GM19463 (cell line): Measurements from ENCODE around the gene CLEC16A.

ENCODE experiments used
- ATAC-seq: cut with Tn5 transposase; IDR thresholded peaks from one replicate; pipeline ENCODE4 v1.9.1; 2021; ENCODE audit warnings: mild to moderate bottlenecking, moderate library complexity; ENCODE audit not compliant: unreplicated experiment

The CLEC16A gene

GRCh38 chr16:11130978-11131665, 186.8 kb downstream of the CLEC16A start:
- ATAC-seq: no peak

DNA sequence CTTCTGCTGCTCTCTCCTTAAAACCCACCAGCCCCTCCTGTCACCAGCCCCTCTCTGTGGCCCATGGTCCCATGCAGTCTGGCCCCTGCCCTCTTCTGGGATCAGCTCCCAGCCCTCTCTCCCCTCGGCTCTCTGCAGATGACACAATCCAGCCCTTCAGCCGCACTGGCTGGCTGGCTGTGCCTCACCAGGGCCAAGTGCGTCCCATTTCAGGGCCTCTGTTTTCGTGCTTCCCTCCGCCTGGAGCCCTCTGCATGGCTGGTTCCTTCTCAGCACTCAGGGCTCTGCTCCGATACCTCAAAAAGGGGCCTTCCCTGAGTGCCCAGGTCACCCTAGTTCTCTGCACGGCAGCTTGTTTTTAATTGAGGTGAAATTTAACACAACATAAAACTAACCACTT, 187.3 kb downstream of the CLEC16A start:
- no peak for ATAC-seq

- no peak for ATAC-seq
These were observed 189.1 kb downstream of the CLEC16A start for GRCh38 chr16:11133344-11133943.

GRCh38 chr16:11134722-11135463, 190.5 kb downstream of the CLEC16A start:
- no peak for ATAC-seq

DNA sequence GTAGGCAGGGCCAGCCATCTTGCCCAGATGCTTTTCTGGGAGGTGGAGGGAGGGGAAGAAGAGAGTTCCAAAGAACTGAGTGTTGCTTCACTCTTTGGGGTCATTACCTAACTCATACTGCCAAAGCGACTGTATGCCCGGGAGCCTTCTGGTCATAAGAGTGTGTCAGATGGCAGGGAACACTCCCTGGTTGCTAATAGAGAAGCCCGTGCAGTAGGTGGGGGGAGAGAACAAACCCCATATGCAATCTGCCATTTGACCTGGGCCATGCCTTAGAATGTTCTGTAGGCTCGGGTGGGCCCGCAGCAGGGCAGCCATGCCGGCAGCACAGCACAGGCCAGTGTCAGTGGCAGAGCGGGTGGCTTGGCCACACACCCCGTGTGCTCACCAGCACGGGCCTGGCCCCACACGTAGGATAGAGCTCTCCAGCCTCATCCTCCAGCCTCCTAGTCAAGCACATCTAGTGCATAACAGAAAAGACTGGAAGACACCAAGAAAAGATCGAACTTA, 191.2 kb downstream of the CLEC16A start:
- ATAC-seq: no peak

- no peak for ATAC-seq
These were observed 192.2 kb downstream of the CLEC16A start for GRCh38 chr16:11136600-11136999.

- no peak for ATAC-seq
These were observed 193.8 kb downstream of the CLEC16A start for GRCh38 chr16:11138022-11138768.

DNA sequence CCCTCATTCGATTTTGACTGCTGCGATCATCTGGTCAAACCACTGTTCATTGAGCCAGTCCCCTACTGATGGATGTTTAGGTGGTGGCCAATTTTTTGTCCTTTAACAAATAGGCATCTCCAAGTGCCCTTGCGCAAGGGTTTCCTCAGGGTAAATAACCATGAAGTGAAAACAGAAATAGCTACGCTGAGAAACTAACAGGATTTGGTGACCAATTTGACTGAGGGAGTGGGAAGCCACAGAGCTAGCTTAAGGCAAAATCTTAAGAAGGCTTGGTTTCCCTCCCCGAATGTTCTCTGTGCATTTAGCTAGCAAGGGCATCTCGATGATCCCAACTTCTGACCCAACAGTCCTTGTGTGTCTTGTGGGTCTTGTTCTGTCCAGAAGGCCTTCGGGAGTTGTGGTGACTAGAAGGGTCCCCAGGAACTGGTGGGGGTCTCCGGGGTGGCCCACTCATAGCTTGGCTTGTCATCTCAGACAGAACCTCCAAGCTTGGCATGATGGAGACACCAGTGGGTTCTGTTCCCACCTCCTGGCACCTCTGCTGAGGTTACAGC, 194.5 kb downstream of the CLEC16A start:
- no peak for ATAC-seq

DNA sequence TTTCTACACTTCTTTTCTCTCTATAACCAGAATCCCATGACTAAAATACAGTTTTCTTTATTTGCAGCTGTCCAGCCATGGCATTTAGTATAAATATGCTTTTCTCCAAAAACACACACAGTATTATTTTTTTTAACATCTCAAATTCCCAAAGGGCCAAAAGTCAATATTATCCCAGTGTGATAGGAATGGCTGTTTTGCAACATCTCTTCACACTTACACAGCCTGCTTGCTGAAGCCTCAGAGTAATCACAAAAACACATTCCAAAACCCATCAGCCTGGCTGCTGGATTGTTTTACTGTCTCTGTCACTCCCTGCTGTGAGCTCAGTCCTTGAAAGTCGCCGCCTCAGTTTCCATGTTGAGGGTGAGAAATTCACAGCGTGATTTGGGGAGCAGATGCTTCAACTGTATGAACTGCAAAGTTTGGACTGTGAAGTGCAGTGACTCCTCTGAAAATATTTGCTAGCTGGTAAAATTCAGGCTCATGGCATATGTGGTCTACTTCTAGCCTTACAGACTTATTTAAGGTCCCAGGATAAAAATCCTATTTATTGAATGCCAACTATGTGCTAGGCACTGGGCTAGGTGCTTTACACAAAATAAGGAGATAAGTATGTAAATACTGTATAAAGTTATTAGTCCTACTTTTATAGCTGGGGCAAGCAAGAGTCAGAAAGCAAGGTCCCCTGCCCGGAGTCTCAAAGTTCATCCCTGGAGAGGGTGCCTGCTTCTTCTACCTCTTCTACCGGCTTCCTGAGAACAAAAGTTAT, 195.1 kb downstream of the CLEC16A start:
- no peak for ATAC-seq

- ATAC-seq: no peak
These were observed 195.7 kb downstream of the CLEC16A start for GRCh38 chr16:11140098-11140375.

GRCh38 chr16:11140466-11140865, 196.1 kb downstream of the CLEC16A start:
- no peak for ATAC-seq

DNA sequence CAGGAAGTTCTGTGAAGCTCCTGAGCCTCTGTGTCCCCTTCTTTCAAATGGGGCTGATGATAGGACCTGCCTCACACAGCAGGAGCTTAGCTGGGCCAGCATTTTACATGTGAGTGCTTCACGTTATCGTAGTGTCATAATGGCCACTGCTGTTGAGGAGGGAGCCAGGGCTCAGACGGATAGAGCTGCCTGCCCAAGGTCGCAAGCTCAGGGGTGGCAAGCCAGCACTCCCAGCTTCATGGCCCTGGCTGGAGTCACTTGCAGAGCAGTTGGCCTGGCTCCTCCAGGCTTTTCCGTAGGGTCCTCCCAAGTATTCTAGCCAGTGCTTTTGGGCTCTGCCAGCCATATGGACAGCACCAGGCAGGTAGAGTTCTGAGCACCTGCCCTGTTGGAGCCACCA, 196.5 kb downstream of the CLEC16A start:
- no peak for ATAC-seq

DNA sequence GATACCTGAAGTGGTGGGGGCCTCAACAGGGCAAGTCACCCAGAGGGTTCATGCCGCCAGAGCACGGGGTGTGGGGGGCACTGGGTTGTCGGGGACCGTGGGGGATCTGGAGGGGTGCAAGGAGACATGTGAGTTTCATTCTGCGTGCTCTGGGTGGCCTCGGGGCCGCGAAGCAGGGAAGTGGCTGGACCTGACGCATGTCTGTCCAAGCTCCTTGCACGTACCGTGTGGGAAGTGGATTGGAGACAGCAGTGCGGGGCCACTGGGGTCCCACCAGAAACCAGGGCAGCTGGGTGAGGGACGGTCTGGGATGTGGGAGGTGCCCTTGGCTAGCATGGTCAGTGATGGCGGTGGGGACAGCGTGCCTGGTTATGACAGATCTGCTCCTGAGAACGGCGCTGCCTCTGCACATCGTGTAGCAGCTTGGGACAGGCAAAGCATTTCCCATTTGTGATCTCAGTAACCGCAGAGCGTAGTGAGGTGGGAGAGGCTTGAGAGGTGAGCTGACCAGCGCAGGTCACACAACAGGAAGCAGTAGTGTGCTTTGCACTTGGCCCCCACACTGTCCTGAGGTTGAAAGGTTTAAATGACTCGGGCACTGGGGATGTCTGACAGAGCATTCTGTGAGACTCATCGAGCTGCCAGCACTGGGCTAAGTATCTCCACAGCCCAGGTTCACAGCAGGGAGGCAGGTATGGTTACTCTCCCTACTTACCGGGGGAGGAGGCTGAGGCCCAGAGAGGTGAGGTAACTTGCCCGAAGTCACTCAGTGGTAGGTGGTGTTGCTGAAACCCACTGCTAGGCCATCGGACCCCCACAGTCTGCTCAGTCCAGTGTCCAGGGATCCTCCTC, 197.3 kb downstream of the CLEC16A start:
- no peak for ATAC-seq

DNA sequence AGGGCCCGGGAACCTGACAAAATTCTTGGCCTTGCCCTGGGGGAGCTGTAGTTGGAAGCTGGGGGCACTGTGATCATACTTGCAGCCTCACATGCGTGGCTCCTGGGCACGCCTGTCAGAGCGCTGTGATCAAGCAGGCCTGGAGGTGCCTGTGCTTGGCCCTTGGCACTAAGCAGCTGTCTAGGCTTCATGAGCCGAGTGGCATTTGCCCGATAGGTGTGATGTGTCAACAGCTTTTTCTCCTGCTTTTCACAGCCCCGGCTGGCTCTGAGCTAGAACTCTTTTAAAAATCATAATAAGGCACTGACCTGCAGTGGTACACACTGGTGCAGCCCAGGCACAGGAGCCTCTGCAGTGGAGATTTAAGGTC, 197.9 kb downstream of the CLEC16A start:
- ATAC-seq: no peak

DNA sequence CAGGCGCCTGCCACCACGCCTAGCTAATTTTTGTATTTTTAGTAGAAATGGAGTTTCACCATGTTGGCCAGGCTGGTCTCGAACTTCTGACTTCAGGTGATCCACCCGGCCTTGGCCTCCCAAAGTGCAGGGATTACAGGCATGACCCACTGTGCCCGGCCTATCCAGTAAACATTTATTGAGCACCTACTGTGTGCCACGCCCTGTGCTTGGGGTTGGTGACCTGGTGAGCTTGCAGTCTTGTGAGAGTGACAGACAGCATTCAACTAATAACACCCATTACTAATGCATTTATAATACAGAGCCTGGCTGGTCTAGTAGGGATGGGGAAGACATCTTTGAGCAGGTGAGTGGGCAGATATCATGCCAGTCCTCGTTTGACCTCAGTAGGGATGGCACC, 198.6 kb downstream of the CLEC16A start:
- no peak for ATAC-seq

DNA sequence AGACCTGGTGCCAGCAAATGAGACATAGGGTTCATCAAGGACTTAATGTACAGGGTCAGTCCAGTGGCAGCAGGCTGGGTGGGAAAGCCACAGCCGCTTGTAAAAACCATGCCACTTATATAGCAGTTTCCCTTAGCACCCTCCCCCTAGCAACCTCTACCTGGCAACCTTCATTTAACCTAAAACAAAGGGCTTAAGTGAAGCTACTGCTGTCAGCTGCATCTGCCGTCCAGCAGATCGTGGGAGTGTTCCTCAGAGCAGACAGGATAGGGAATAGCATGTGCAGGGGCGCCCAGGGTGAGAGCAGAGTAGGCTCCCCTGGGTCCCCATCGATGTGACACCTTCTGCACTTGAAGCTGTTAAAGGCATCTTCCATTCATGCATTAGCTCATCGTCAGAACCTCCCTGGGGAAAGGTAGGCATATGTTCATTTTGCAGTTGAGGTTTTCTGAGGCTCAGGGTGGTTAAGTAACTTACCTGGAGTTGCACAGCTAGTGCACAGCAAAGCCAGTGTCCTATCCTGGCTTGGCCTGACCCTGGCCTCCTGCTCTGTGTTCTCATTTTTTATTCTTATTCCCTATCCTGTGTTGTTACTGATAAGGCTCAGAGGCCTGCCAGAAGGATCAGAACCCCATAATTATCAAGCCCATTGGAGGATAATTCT, 199.1 kb downstream of the CLEC16A start:
- no peak for ATAC-seq

DNA sequence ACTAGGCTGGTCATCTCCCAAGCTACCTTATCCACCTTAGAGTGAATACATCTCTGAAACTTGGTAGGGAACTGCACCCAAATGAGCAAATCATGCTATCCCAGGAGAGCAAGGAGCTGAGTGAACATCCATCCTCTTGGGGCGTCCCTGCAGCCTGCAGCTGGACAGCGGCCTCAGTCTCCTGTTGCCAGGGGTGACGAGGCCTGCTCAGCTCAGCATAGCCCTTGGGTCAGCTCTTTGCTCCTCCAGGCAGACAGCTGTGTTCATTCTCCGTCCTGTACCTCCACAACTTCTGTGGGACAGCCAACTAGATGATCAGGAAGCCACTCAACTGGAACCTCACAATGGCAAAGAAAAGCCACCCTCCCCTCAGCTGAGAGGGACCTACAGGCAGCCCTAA, 199.8 kb downstream of the CLEC16A start:
- ATAC-seq: no peak

DNA sequence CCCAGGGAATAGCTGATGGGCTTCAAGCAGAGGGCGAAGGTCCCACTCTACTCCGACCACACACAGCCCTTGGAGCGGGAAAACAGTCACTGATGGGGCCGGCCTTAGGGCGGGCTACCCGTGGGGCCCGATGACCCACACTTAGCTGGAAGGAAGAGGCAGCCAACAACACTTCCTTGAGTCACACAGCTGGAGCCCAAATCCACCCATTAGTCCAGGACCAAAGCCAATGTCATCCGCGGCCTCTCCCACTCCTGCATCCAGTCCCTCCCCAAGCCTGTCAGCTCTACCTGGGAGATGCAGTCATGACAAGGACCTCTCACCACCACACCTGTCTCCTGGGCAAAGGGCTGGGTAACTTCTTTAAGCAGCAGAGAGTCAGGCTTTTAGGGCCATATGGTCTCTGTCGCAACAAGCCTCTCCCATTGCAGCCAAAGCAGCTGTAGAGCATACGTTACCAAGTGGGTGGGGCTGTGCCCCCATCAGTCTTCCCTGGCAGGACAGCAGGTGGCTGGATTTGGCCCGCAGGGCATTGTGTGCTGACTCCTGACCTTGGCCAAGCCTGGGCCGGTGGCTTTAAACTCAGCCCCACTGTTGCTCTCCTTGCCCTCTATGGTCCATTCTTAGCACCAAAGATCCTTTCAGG, 200.9 kb downstream of the CLEC16A start:
- no peak for ATAC-seq

GRCh38 chr16:11145819-11146211, 201.5 kb downstream of the CLEC16A start:
- no peak for ATAC-seq
